Measurements from ENCODE around the gene TIE1. TPM values are rescaled to one million over a fixed set of nuclear protein-coding genes. Genes with fewer than 3 reads are reported as not detected.

The TIE1 gene
- total and polyA plus RNA-seq, 12 donors, result 5.0 to 49.8 (median 27.0) TPM

GRCh38 chr1:43321331-43321891 is 20.6 kb downstream of the TIE1 start:
- H3K36me3 ChIP-seq (replicated peaks in 1 of 2), result no peaks in the 10 kb centered on the region
- WGBS, 4 donors, result 59 to 71% (median 62%) methylated on average over 7 to 16 of the region's 16 CpGs
- DNase-seq, result peak; percentile 46 to 73 (median 64)

GRCh38 chr1:43322506-43322905 is 21.7 kb downstream of the TIE1 start:
- DNase-seq, result no peak
- intact Hi-C loops (cut with DNase I), result no loop called here
- Histone ChIP-seq H3K27ac (no peak overlapping the region), H3K36me3 (replicated peaks in 1 of 2) (no peaks in the 10 kb centered on the region), H3K27me3 (no peaks in the 10 kb centered on the region), H3K9me3 (replicated peaks in 1 of 3) (no peaks in the 10 kb centered on the region), H3K4me1 (replicated peaks in 1 of 2) (peaks cover 0 to 6% of the 10 kb centered on the region in 2 donors), H3K4me3 (no peak overlapping the region)
- TF ChIP-seq CTCF (IDR thresholded peaks at IDR 0.05) (no peak), POLR2A (IDR thresholded peaks at IDR 0.05) (no peak)
- 91 to 97% (median 94%) methylated on average over 4 to 5 of the region's 5 CpGs for WGBS, 4 donors

More at GRCh38 chr1:43321331-43321891, 20.6 kb downstream of the TIE1 start:
- Histone ChIP-seq H3K27ac (peak overlapping the region in 1 of 5 donors; percentile 31), H3K27me3 (no peaks in the 10 kb centered on the region), H3K4me3 (no peak overlapping the region), H3K4me1 (replicated peaks in 1 of 2) (peaks cover 0 to 6% of the 10 kb centered on the region in 2 donors), H3K9me3 (replicated peaks in 1 of 3) (no peaks in the 10 kb centered on the region)
- TF ChIP-seq CTCF (IDR thresholded peaks at IDR 0.05), result no peak
- no peak for TF ChIP-seq POLR2A (IDR thresholded peaks at IDR 0.05)
- intact Hi-C loops (cut with DNase I), result no loop called here

- no peak overlapping the region for H3K27ac ChIP-seq
- H3K4me1 ChIP-seq (replicated peaks in 1 of 2), result peaks cover 0 to 6% of the 10 kb centered on the region in 2 donors
- no peak overlapping the region for H3K4me3 ChIP-seq
- TF ChIP-seq POLR2A (IDR thresholded peaks at IDR 0.05) (no peak), CTCF (IDR thresholded peaks at IDR 0.05) (no peak)
- 86 to 94% (median 92%) methylated on average over 1 of the region's 1 CpG for WGBS, 4 donors
- H3K36me3 ChIP-seq (replicated peaks in 1 of 2), result no peaks in the 10 kb centered on the region
- intact Hi-C loops (cut with DNase I), result no loop called here
- no peaks in the 10 kb centered on the region for H3K27me3 ChIP-seq
- DNase-seq, result no peak
- no peaks in the 10 kb centered on the region for H3K9me3 ChIP-seq (replicated peaks in 1 of 3)
Observed at GRCh38 chr1:43324810-43325209, 24.0 kb downstream of the TIE1 start.

GRCh38 chr1:43325381-43325780 is 24.6 kb downstream of the TIE1 start:
- H3K27ac ChIP-seq, result no peak overlapping the region
- intact Hi-C loops (cut with DNase I), result no loop called here
- peaks cover 0 to 11% of the 10 kb centered on the region in 2 donors for H3K4me1 ChIP-seq (replicated peaks in 1 of 2)
- H3K9me3 ChIP-seq (replicated peaks in 1 of 3), result no peaks in the 10 kb centered on the region
- no peaks in the 10 kb centered on the region for H3K36me3 ChIP-seq (replicated peaks in 1 of 2)
- TF ChIP-seq CTCF (IDR thresholded peaks at IDR 0.05) (no peak), POLR2A (IDR thresholded peaks at IDR 0.05) (no peak)
- DNase-seq, result no peak
- no peak overlapping the region for H3K4me3 ChIP-seq
- H3K27me3 ChIP-seq, result no peaks in the 10 kb centered on the region
